Brain microvascular endothelial cell (primary cell): ENCODE data around the gene DPT.

Experiments used
- DNase-seq: peaks from one replicate; pipeline ENCODE4 v3.0.0-alpha.2; 2020
- H3K27ac ChIP-seq: fragments of 250-450 bp; sonication (Bioruptor Pico); 2 replicates; pipeline ENCODE4 v1.5.1; 2020; ENCODE audit warnings: mild to moderate bottlenecking, moderate library complexity
- H3K27me3 ChIP-seq: fragments of 250-450 bp; sonication (Bioruptor Pico); replicated peaks from 2 replicates; pipeline ENCODE4 v1.5.1; 2020; ENCODE audit warnings: mild to moderate bottlenecking
- H3K36me3 ChIP-seq: fragments of 250-450 bp; sonication (Bioruptor Pico); replicated peaks from 2 replicates; pipeline ENCODE4 v1.5.1; 2020; ENCODE audit warnings: mild to moderate bottlenecking
- H3K4me3 ChIP-seq: 2 replicates; pipeline ENCODE4 v1.5.1; 2011; ENCODE audit warnings: low read depth, mild to moderate bottlenecking, control low read depth, low read length, moderate library complexity
- CTCF ChIP-seq: IDR thresholded peaks from 2 replicates; pipeline ENCODE4 v1.5.1; 2011; ENCODE audit warnings: low read depth, mild to moderate bottlenecking, moderate library complexity, low read length, control low read depth, inconsistent platforms; ENCODE audit errors: missing control alignments
- in situ Hi-C: cut with HindIII; loops from 2 replicates; pipeline ENCODE4 v1.10.0; 2017; ENCODE audit warnings: low sequenced_read_pairs, low pct_ligation_motif_present

Gene DPT

GRCh38 chr1:168759077-168759476 lies 30.1 kb upstream of the DPT start:
- H3K27ac ChIP-seq, result no peak overlapping the region
- H3K4me3 ChIP-seq, result no peak overlapping the region
- no peaks in the 10 kb centered on the region for H3K27me3 ChIP-seq
- H3K36me3 ChIP-seq, result no peaks in the 10 kb centered on the region
- no peak for TF ChIP-seq CTCF
- DNase-seq, result no peak
- in situ Hi-C loops, result no loop called here

DNA sequence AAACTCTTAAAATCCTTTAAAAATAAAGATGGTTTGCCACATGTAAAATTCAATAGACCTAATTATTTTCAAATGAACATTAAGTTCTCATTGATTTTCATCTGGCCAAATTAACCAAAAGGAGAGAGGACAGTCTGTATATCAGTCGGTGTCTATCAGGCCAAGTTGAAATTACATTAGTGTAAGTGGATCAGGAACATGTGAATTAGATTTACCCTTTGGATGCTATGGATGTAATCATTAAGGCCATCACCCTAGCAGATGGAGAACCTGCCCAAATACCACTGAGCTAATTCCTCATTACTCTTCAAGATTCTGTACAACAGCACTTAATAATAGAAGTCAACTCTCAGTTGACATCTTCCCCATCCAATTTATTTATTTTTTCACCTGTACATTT lies 29.5 kb upstream of the DPT start:
- Histone ChIP-seq H3K36me3 (no peaks in the 10 kb centered on the region), H3K4me3 (no peak overlapping the region), H3K27ac (no peak overlapping the region), H3K27me3 (no peaks in the 10 kb centered on the region)
- no peak for DNase-seq
- in situ Hi-C loops, result no loop called here
- TF ChIP-seq CTCF, result no peak

DNA sequence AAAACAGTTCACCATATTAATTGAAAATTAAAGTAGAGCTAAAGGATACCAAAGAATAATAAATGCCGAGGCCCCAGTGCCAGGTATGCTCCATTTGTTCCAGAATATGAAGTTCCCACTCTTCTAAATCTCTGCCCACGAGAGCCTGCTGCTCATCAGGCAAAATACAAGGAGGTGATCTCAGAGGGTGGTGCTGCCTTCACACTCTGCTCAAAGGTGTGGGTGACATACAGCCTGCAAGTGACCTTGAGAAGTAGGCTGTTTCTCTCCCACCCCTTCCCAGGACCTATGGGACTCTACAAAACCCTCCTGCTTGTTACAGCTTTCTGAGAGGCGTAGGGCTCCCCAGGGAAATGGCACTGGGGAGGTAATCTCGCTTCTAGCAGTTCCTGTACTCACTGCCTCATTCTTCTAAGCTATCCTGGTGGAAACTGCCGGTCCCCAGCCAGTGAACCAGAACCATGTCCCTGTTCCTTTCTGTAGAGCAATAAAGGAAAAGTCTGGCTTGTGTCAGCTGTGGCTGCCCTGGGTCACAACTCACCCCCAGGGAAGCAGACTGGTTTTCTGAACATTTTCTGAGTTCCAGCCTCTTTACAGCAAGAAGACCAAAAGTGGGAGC lies 26.9 kb upstream of the DPT start:
- TF ChIP-seq CTCF, result no peak
- H3K27ac ChIP-seq, result no peak overlapping the region
- no peaks in the 10 kb centered on the region for H3K27me3 ChIP-seq
- in situ Hi-C loops, result no loop called here
- DNase-seq, result no peak
- H3K4me3 ChIP-seq, result no peak overlapping the region
- H3K36me3 ChIP-seq, result no peaks in the 10 kb centered on the region

DNA sequence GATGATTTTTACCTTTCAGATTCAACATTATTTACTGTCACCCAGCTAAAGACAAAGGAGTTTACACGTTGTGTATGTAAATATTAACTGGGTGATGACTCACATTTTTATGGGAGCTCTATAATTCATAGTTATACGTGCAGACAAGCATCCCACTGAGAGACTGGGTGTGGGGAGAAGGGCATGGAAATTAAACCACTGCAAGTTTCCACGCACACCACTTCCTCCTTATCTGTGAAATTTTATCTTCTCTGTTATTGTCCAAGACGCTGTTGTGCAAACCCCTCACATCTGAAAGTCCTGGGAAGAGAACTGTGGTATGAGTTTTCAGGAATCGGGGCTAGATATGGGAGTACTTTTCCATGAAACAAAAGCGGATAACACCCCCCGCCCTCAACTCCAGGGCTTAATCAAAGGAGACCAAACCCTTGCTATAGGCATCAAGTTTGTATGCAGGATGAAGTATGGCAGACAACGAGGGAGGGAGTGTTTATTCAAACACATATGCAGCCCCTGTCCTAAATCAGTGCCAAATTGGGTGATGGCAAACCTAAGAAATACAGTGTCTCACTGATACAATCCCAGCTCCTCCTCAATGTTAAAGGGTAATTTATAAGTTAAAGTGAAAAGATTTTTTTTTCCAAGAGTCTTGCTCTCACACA lies 23.3 kb upstream of the DPT start:
- Histone ChIP-seq H3K36me3 (no peaks in the 10 kb centered on the region), H3K4me3 (no peak overlapping the region), H3K27ac (no peak overlapping the region), H3K27me3 (no peaks in the 10 kb centered on the region)
- TF ChIP-seq CTCF, result no peak
- no peak for DNase-seq
- in situ Hi-C loops, result no loop called here

- Histone ChIP-seq H3K4me3 (no peak overlapping the region), H3K36me3 (no peaks in the 10 kb centered on the region), H3K27me3 (no peaks in the 10 kb centered on the region), H3K27ac (no peak overlapping the region)
- no peak for TF ChIP-seq CTCF
- in situ Hi-C loops, result no loop called here
- no peak for DNase-seq
Measured at GRCh38 chr1:168751195-168751650, 22.2 kb upstream of the DPT start.
